Cardiac fibroblast (primary cell): ENCODE results near the gene FUNDC2.
A peak's percentile ranks its signal among the peaks of the same experiment; 100 is the strongest.

ENCODE experiments used
- DNase-seq, 2 donors: peaks; one replicate each; pipeline versions ENCODE4 v3.0.0 to v3.0.0-alpha.2; 2010; ENCODE audit warnings: low read depth in 2 of 2
- H3K4me3 ChIP-seq, 2 donors: replicated peaks in 1 of 2; 1 replicate in 1 of 2; 2 replicates in 1 of 2; pipeline ENCODE4 v1.5.1; 2011; ENCODE audit warnings: low read depth in 2 of 2, low read length in 2 of 2, mild to moderate bottlenecking in 2 of 2, moderate library complexity in 1 of 2
- TF ChIP-seq, protein P1 (sequence below): IDR thresholded peaks from one replicate; pipeline ENCODE4 v1.5.1; 2011; ENCODE audit warnings: low read depth, mild to moderate bottlenecking, low read length, inconsistent platforms

The FUNDC2 gene

DNA sequence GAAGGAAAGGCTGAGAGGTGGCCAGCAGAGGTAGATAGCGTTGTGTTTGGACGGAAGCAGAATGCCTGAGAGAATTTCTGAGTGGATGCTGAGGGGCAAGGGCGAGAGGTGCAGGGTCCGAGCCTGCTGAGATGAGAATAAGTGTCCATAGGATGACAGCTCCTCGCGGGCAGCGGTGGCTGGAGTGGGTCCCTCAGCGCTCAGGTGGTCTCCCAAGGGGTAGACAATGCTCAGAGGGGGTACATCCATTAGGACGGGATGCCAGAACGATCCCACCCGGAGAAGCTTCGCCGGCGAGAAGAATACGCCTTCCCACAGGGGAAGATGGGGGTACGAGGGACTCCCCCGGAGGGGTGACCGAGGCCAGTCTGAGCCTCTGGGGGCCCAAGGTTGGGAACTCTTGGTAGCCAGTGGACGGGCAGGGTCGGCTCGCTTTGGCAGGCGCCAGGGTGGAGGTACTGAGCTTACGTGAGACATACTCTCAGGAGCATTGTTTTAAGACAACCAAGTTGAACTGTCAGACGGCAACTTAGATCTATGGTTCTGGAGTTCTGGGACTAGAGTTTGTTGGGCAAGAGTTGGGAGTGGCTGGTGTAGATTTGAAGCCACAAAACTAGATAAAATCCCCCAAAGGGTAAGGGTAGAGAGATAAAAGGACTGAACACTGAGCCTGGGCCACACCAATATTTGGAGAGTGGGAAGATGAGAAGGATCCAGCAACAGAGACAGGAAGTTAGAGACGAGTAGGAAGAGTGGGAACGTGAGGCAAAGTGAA is 60.5 kb downstream of the FUNDC2 start:
- no peak overlapping the region for H3K4me3 ChIP-seq
- TF ChIP-seq, protein P1, sequence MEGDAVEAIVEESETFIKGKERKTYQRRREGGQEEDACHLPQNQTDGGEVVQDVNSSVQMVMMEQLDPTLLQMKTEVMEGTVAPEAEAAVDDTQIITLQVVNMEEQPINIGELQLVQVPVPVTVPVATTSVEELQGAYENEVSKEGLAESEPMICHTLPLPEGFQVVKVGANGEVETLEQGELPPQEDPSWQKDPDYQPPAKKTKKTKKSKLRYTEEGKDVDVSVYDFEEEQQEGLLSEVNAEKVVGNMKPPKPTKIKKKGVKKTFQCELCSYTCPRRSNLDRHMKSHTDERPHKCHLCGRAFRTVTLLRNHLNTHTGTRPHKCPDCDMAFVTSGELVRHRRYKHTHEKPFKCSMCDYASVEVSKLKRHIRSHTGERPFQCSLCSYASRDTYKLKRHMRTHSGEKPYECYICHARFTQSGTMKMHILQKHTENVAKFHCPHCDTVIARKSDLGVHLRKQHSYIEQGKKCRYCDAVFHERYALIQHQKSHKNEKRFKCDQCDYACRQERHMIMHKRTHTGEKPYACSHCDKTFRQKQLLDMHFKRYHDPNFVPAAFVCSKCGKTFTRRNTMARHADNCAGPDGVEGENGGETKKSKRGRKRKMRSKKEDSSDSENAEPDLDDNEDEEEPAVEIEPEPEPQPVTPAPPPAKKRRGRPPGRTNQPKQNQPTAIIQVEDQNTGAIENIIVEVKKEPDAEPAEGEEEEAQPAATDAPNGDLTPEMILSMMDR = no peak
- DNase-seq = no peak

DNA sequence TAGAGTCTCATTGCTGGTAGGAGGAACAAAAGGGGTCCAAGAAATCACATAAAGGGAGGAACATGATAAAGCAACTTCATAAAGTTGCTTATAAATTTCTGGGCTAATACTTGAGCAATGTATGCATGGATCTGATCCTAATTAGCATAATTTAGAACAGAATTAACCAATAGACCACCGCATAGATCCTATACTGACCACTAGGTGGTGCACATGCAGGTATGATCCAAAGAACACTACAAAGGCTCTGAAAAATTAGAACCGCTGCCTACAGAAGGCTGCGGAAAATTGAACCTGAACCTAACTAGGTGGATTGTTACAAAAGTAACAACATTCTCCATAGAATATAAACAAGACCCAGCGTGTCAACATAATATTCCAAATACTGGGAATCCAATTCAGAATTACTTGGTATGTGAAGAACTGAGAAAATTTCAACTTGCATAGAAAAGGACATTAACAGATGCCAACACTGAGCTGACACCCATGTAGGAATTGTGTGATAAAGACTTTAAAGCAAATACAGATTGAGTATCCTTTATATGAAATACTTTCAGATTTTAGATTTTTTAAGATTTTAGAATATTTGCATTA is 67.9 kb downstream of the FUNDC2 start:
- peak; percentile 36 to 39 for DNase-seq
- H3K4me3 ChIP-seq = no peak overlapping the region
- TF ChIP-seq, protein P1 = peak; percentile 47

DNA sequence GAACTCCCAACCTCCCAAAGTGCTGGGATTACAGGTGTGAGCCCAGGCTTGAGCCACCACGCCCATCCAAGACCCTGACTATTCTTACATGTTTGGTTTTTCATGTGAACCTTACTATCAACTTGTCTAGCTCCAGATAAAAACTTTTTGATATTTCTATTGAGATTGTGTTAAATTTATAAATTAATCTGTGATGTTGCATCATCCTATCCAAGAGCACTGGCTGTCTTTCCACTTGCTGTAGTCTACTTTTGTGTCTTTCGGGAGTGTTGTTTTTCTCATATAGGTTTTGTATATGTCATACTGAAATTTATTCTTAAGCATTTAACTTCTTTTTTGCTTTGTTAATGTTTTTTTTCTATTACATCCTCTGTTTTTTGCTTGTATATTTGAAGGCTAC is 79.3 kb downstream of the FUNDC2 start:
- no peak for DNase-seq
- TF ChIP-seq, protein P1 = no peak
- H3K4me3 ChIP-seq = no peak overlapping the region

DNA sequence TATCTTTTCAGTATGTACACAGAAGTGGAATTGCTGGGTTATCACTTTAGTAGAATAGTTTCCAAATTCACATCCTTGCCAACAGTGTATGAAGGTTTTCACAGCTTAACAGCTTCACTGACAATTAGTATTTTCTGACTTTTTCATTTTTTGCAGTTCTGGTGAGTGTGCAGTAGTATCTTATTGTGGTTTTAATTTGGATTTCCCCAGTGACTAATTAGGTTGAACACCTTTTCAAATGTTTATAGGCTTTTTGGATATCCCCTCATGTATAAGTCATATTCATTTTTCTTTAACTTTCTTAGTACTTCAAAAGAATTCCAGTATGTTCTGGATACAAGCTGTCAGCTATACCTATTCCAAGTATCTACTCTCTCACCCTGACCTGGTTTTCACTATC is 81.8 kb downstream of the FUNDC2 start:
- no peak overlapping the region for H3K4me3 ChIP-seq
- TF ChIP-seq, protein P1 = no peak
- DNase-seq = no peak
